H1 (cell line): ENCODE data around the gene APOA1. TPM values are rescaled to one million over a fixed set of nuclear protein-coding genes. Genes with fewer than 3 reads are reported as not detected.

Source experiments
- SUZ12 ChIP-seq: fragments of 200-600 bp; sonication (generic); IDR thresholded peaks from 2 replicates; pipeline ENCODE4 v1.6.1; 2012; ENCODE audit warnings: mild to moderate bottlenecking, inconsistent platforms, low read length, moderate library complexity, mixed read lengths
- TAF7 ChIP-seq: optimal IDR thresholded peaks from 2 replicates; pipeline ENCODE3; 2011; ENCODE audit warnings: low read depth, mild to moderate bottlenecking, inconsistent platforms, low read length, moderate library complexity, borderline replicate concordance
- polyA plus RNA-seq, 7 experiments: library from polyadenylated mRNA; depleted of rRNA in 3 of 7; stranded (reverse) in 5 of 7; unstranded in 2 of 7; fragments of >200 nt in 5 of 7; fragments of 200-250 nt in 2 of 7; gene quantifications; 1 replicate in 5 of 7; 2 replicates in 1 of 7; 4 replicates in 1 of 7; pipeline versions ENCODE4 v1.2.1 to v1.2.3, GENCODE V29; 2011 to 2013; ENCODE audit warnings: missing spikeins in 2 of 7, mixed read lengths in 2 of 7
- total RNA-seq: library from RNA; stranded (reverse); fragmentation: NEBNext Ultra II Directional; extraction: Animal tissue kit (Norgen Biotek cat#: 25700); gene quantifications from 2 replicates; pipeline ENCODE4 v1.2.1, GENCODE V29; 2021

Gene APOA1
- total and polyA plus RNA-seq, 2 of the 8 experiments (the other 6 are each of a cell fraction or from before 2014, with no cell fraction given), result 0.80 TPM; not detected in 1

- TF ChIP-seq SUZ12, result no peak
- TF ChIP-seq TAF7, result no peak
Observed at GRCh38 chr11:116871248-116871647, 33.8 kb upstream of the APOA1 start (continued).
